Suprapubic skin (tissue), 4 donors: ENCODE results near the gene EPB41L1. TPM values are rescaled to one million over a fixed set of nuclear protein-coding genes. Genes with fewer than 3 reads are reported as not detected.

ENCODE experiments used
- DNase-seq, 2 donors: peaks; one replicate each; pipeline ENCODE4 v3.0.0-alpha.2; 2019; ENCODE audit warnings: low spot score in 2 of 2
- H3K27ac ChIP-seq: fragments of 200-600 bp; sonication (generic); one replicate; pipeline ENCODE4 v1.5.1; 2019
- H3K27me3 ChIP-seq: fragments of 200-600 bp; sonication (generic); one replicate; pipeline ENCODE4 v1.5.1; 2019
- H3K36me3 ChIP-seq: fragments of 200-600 bp; sonication (generic); one replicate; pipeline ENCODE4 v1.5.1; 2019
- H3K4me1 ChIP-seq: fragments of 200-600 bp; sonication (generic); one replicate; pipeline ENCODE4 v1.5.1; 2019
- H3K4me3 ChIP-seq: fragments of 200-600 bp; sonication (generic); one replicate; pipeline ENCODE4 v1.5.1; 2019; ENCODE audit warnings: mild to moderate bottlenecking
- H3K9me3 ChIP-seq: fragments of 200-600 bp; sonication (generic); one replicate; pipeline ENCODE4 v1.5.1; 2019
- CTCF ChIP-seq, 2 donors: fragments of 200-600 bp in 1 of 2; fragments of 450-650 bp in 1 of 2; sonication (generic) in 1 of 2; IDR thresholded peaks; one replicate each; pipeline ENCODE4 v1.5.1; 2016 to 2019; ENCODE audit warnings: antibody characterized with exemption in 2 of 2, mild to moderate bottlenecking in 1 of 2, moderate library complexity in 1 of 2
- EP300 ChIP-seq: sonication (generic); formaldehyde crosslinking; IDR thresholded peaks from one replicate; pipeline ENCODE4 v1.6.1; 2017; ENCODE audit warnings: antibody characterized with exemption
- POLR2A ChIP-seq, 2 donors: fragments of 450-650 bp; IDR thresholded peaks; one replicate each; pipeline ENCODE4 v1.6.1; 2017; ENCODE audit warnings: antibody characterized with exemption in 2 of 2, mild to moderate bottlenecking in 2 of 2, moderate library complexity in 2 of 2
- POLR2AphosphoS5 ChIP-seq, 3 donors: sonication (generic); formaldehyde crosslinking; IDR thresholded peaks; one replicate each; pipeline ENCODE4 v1.6.1; 2017; ENCODE audit warnings: antibody characterized with exemption in 3 of 3
- WGBS: methylation state at CpG from one replicate; pipeline ENCODE4 v1.1.5; 2018; 5-methylcytosine and 5-hydroxymethylcytosine counted together
- total RNA-seq, 4 donors: library from RNA; depleted of rRNA; stranded (reverse); fragments of >200 nt; gene quantifications; one replicate each; pipeline ENCODE4 v1.1.0, GENCODE V29; 2016

EPB41L1 gene
- total RNA-seq, 4 donors from 2014 or later: 14.3 to 27.9 (median 21.4) TPM

- H3K9me3 ChIP-seq: no peaks in the 10 kb centered on the region
- TF ChIP-seq EP300 (no peak), POLR2AphosphoS5 (IDR thresholded peaks at IDR 0.05) (no peak), CTCF (IDR thresholded peaks at IDR 0.05) (no peak), POLR2A (IDR thresholded peaks at IDR 0.05) (no peak)
- H3K27me3 ChIP-seq: no peaks in the 10 kb centered on the region
- H3K27ac ChIP-seq: no peak overlapping the region
- H3K4me1 ChIP-seq: no peaks in the 10 kb centered on the region
- peaks cover 8% of the 10 kb centered on the region for H3K36me3 ChIP-seq
- no peak overlapping the region for H3K4me3 ChIP-seq
- DNase-seq: no peak
- 88% methylated on average over 7 of the region's 12 CpGs for WGBS
These were observed 107.0 kb downstream of the EPB41L1 start for GRCh38 chr20:36261389-36262105.

- no peak for DNase-seq
- TF ChIP-seq CTCF (IDR thresholded peaks at IDR 0.05) (no peak), POLR2AphosphoS5 (IDR thresholded peaks at IDR 0.05) (no peak), EP300 (no peak), POLR2A (IDR thresholded peaks at IDR 0.05) (no peak)
- Histone ChIP-seq H3K4me3 (no peak overlapping the region), H3K4me1 (no peaks in the 10 kb centered on the region), H3K36me3 (no peaks in the 10 kb centered on the region), H3K9me3 (no peaks in the 10 kb centered on the region), H3K27ac (no peak overlapping the region), H3K27me3 (no peaks in the 10 kb centered on the region)
- WGBS: 95% methylated on average over 4 of the region's 12 CpGs
These were observed 107.9 kb downstream of the EPB41L1 start for GRCh38 chr20:36262440-36262839.

GRCh38 chr20:36264426-36265246 lies 110.1 kb downstream of the EPB41L1 start:
- Histone ChIP-seq H3K36me3 (no peaks in the 10 kb centered on the region), H3K4me3 (no peak overlapping the region), H3K27me3 (no peaks in the 10 kb centered on the region), H3K27ac (no peak overlapping the region), H3K4me1 (no peaks in the 10 kb centered on the region), H3K9me3 (no peaks in the 10 kb centered on the region)
- no peak for DNase-seq
- no peak for TF ChIP-seq CTCF (IDR thresholded peaks at IDR 0.05)
- TF ChIP-seq POLR2A (IDR thresholded peaks at IDR 0.05): no peak
- TF ChIP-seq POLR2AphosphoS5 (IDR thresholded peaks at IDR 0.05): no peak
- no peak for TF ChIP-seq EP300
- 93% methylated on average over 19 of the region's 20 CpGs for WGBS

DNA sequence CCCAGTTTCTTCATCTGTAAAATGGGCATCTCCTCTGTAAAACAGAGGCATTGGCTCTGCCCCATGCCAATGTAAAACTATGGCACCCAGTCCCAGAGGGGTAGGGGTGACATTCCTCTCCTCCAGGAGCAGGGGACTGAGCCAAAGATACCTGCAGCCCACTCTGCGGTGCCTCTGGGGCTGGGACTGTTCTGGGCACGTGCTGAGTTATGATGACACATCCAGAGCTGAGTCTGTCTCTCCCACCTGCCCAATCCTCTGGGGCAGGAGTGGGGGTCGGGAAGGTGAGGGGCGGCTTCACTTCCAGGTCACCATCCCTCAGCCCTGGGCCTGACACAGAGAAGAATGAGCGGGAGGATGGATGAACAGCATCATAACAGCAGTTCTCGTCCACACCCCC lies 111.6 kb downstream of the EPB41L1 start:
- H3K4me3 ChIP-seq: no peak overlapping the region
- no peaks in the 10 kb centered on the region for H3K9me3 ChIP-seq
- DNase-seq: no peak
- H3K27ac ChIP-seq: no peak overlapping the region
- H3K27me3 ChIP-seq: no peaks in the 10 kb centered on the region
- no peaks in the 10 kb centered on the region for H3K36me3 ChIP-seq
- WGBS: 70% methylated on average over 2 of the region's 6 CpGs
- no peak for TF ChIP-seq POLR2AphosphoS5 (IDR thresholded peaks at IDR 0.05)
- no peak for TF ChIP-seq POLR2A (IDR thresholded peaks at IDR 0.05)
- no peak for TF ChIP-seq EP300
- TF ChIP-seq CTCF (IDR thresholded peaks at IDR 0.05): no peak
- no peaks in the 10 kb centered on the region for H3K4me1 ChIP-seq
